ENCODE measurements around the gene MAGEA6. TPM values are rescaled to one million over a fixed set of nuclear protein-coding genes. Genes with fewer than 3 reads are reported as not detected.
"Not testable (repeated sequence)": the region's sequence is repeated elsewhere in the genome, so short reads cannot be mapped to it uniquely, and the experiment has no call there.

Gene MAGEA6
- not detected for total RNA-seq

DNA sequence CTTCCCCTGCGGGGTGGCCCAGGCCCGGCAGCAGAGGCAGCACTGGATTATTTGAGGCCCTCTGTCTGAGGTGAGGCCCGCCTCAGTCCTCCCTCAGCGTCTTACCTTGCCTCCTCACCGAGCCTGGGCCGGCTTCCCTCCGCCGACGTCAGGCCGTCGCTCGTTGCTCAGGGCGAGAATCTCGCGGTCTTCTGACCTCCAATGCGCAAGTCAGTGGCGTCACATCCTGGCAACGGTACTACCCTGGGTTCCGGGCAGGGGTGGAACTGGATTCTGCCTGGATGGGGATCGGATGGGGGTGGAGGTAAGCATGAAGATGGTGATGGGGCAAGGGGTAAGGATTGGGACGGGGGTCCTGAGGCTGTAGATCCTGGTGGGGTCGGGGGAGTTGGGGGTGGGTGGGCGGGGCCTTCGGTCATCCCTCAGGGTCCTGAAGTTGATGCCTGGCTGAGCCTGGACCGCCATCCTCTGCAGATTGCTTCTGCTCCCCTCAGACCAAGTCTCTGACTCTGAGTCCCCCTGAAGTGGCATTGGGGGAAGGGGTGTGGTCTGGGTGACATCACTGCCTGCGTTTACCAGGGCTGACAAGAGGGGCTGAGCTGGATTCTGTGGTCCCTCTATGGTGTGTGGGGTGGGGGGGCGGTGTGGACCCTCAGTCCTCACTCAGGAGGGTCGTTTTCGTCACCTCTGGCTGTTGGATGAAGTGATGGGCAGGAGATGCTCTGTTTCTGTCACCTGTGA is at the start of gene MAGEA6:
Gene MAGEA6, minus strand, starts transcription at position 141 of the 741 bp plus-strand sequence. CDS start 2,039 bp downstream, outside the sequence.
- H3K4me1 ChIP-seq (ENCODE audit: insufficient read depth, low read length); H3K4me3 ChIP-seq (ENCODE audit: low read length); H3K9me3 ChIP-seq (ENCODE audit: low read depth, low read length); H3K27me3 ChIP-seq (ENCODE audit: insufficient read depth, low read length): not testable (repeated sequence)

- Histone ChIP-seq H3K9me3 (ENCODE audit: low read depth, low read length) (no peaks in the 10 kb centered on the region), H3K27me3 (ENCODE audit: insufficient read depth, low read length) (no peaks in the 10 kb centered on the region), H3K4me3 (ENCODE audit: low read length) (no peak overlapping the region), H3K4me1 (ENCODE audit: insufficient read depth, low read length) (no peaks in the 10 kb centered on the region)
Observed at GRCh38 chrX:152819266-152819665, 49.8 kb upstream of the MAGEA6 start.

DNA sequence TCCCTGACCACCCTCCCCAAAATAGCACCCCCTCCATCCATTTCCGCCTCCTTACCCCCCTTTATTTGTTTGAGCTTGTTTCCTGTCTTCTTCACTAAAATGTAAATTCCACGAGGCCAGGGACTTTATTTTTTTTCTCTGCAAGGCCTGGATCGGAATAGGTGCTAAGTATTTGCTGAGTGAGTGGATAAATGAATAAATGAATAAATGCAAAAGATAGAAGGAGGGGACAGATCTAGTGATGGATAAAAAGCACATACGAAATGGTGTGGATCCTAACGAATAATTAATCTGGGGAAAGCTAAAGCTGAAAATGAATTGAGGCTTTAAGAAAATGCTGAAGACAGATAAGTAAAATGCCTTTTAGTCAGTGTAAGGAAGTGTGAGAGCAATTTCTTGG is 48.9 kb upstream of the MAGEA6 start:
- H3K9me3 ChIP-seq (ENCODE audit: low read depth, low read length): no peaks in the 10 kb centered on the region
- no peaks in the 10 kb centered on the region for H3K4me1 ChIP-seq (ENCODE audit: insufficient read depth, low read length)
- H3K27me3 ChIP-seq (ENCODE audit: insufficient read depth, low read length): no peaks in the 10 kb centered on the region
- no peak overlapping the region for H3K4me3 ChIP-seq (ENCODE audit: low read length)

- no peak overlapping the region for H3K4me3 ChIP-seq (ENCODE audit: low read length)
- H3K4me1 ChIP-seq (ENCODE audit: insufficient read depth, low read length): no peaks in the 10 kb centered on the region
- no peaks in the 10 kb centered on the region for H3K27me3 ChIP-seq (ENCODE audit: insufficient read depth, low read length)
- H3K9me3 ChIP-seq (ENCODE audit: low read depth, low read length): no peaks in the 10 kb centered on the region
Observed at GRCh38 chrX:152817078-152817764, 47.7 kb upstream of the MAGEA6 start.

DNA sequence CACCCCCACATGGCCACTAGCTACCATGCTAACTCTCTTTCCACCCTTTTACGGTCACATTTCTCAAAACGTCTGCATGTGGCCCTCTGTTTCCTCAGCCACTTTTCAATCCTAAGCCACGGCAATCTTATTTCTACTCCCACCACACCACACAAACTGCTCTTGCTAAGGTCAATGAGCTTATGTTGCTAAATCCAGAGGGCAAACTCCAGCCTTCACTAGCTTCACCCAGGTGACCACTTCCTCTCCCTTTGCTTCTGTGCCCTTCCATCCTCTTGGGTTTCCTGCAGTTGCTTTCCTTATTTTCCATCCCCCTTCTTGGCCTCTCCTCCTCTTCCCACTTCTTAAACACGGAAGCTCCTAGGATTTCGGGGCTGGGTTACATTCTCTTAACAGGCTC is 44.6 kb upstream of the MAGEA6 start:
- Histone ChIP-seq H3K4me1 (ENCODE audit: insufficient read depth, low read length) (no peaks in the 10 kb centered on the region), H3K9me3 (ENCODE audit: low read depth, low read length) (no peaks in the 10 kb centered on the region), H3K27me3 (ENCODE audit: insufficient read depth, low read length) (no peaks in the 10 kb centered on the region), H3K4me3 (ENCODE audit: low read length) (no peak overlapping the region)

DNA sequence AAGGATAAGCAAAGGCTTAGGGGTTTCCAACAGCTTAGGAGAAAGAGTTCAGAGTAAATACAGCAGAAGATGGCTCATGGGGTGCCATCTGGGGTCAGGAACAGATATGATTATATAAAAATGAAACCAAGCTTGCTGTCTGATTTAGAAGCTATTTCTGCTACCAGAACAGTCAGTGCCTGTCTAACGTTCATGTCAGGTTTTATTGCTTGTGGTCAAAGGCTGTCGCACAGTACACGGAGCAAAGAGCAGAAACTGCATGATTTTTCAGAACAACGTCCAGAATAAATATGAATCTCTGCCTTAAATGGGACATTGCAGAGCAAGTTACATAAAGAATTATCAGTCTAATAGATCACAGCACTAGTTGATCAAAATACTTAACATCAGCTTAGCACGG is 43.7 kb upstream of the MAGEA6 start:
- no peaks in the 10 kb centered on the region for H3K4me1 ChIP-seq (ENCODE audit: insufficient read depth, low read length)
- H3K4me3 ChIP-seq (ENCODE audit: low read length): no peak overlapping the region
- H3K9me3 ChIP-seq (ENCODE audit: low read depth, low read length): no peaks in the 10 kb centered on the region
- no peaks in the 10 kb centered on the region for H3K27me3 ChIP-seq (ENCODE audit: insufficient read depth, low read length)

DNA sequence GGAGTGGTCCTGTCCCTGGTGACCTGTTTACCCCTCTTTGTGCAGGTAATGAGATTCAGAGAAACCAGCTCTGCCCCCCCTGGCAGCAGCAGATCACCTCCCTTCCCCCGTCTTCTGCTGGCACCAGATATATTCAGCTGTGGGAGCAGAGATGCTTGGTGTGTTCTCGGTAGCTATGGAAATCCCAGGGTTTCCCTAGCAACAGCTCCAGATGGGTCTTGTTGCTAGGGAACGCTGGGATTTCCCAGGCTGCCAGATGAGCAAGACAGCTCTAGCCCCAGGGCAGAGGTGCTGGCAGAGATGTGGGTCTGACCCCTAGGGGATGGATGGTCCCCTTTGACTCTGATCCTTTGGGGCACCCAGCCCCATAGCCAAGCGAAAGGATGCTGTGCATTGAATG is 40.9 kb upstream of the MAGEA6 start:
- no peaks in the 10 kb centered on the region for H3K27me3 ChIP-seq (ENCODE audit: insufficient read depth, low read length)
- no peaks in the 10 kb centered on the region for H3K9me3 ChIP-seq (ENCODE audit: low read depth, low read length)
- H3K4me3 ChIP-seq (ENCODE audit: low read length): no peak overlapping the region
- H3K4me1 ChIP-seq (ENCODE audit: insufficient read depth, low read length): no peaks in the 10 kb centered on the region

- H3K9me3 ChIP-seq (ENCODE audit: low read depth, low read length): no peaks in the 10 kb centered on the region
- no peaks in the 10 kb centered on the region for H3K27me3 ChIP-seq (ENCODE audit: insufficient read depth, low read length)
- no peak overlapping the region for H3K4me3 ChIP-seq (ENCODE audit: low read length)
- H3K4me1 ChIP-seq (ENCODE audit: insufficient read depth, low read length): no peaks in the 10 kb centered on the region
Observed at GRCh38 chrX:152806035-152806434, 36.5 kb upstream of the MAGEA6 start.

DNA sequence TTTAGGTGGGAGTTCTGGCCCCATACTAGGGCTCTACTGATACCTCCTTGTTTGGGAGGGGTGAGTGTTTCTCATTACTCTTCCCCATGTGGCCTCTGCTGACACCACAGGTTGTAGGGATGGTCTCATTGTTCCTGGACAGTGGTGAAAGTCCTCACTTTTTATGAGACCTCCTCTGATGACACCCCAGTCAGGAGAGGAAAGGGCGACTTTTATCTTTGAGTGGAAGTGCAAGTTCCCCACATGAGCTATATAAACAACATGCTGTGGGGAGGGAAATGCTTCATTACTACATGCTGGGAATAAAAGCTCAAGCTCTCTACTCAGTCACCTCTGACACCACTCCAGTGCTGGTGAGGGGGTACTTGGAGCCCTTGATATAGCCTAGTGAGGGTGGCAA is 29.5 kb upstream of the MAGEA6 start:
- H3K27me3 ChIP-seq (ENCODE audit: insufficient read depth, low read length): no peaks in the 10 kb centered on the region
- H3K4me3 ChIP-seq (ENCODE audit: low read length): no peak overlapping the region
- H3K4me1 ChIP-seq (ENCODE audit: insufficient read depth, low read length): no peaks in the 10 kb centered on the region
- H3K9me3 ChIP-seq (ENCODE audit: low read depth, low read length): no peaks in the 10 kb centered on the region

GRCh38 chrX:152787062-152787461 is 17.6 kb upstream of the MAGEA6 start:
- H3K4me1 ChIP-seq (ENCODE audit: insufficient read depth, low read length); H3K4me3 ChIP-seq (ENCODE audit: low read length); H3K9me3 ChIP-seq (ENCODE audit: low read depth, low read length); H3K27me3 ChIP-seq (ENCODE audit: insufficient read depth, low read length): not testable (repeated sequence)

DNA sequence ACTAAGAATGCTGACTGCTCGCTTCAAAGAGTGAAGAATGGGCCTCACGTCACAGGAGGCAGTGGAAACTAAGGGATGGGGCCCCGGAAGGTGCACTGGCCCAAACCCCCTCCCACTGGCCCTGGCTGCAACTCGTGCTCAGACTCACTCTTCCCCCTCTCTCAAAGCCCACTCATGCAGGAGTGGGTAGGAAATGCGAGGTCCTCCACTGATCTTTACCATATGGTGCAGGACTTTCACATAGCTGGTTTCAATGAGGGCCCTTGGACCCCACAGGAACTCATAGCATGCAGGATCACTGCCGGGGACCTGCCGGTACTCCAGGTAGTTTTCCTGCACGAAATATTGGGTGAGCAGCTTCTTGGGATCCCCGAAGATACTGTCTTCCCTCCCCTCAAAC is 2.9 kb downstream of the MAGEA6 start:
- H3K9me3 ChIP-seq (ENCODE audit: low read depth, low read length); H3K4me3 ChIP-seq (ENCODE audit: low read length); H3K4me1 ChIP-seq (ENCODE audit: insufficient read depth, low read length); H3K27me3 ChIP-seq (ENCODE audit: insufficient read depth, low read length): not testable (repeated sequence)

- H3K4me3 ChIP-seq (ENCODE audit: low read length); H3K27me3 ChIP-seq (ENCODE audit: insufficient read depth, low read length); H3K9me3 ChIP-seq (ENCODE audit: low read depth, low read length); H3K4me1 ChIP-seq (ENCODE audit: insufficient read depth, low read length): not testable (repeated sequence)
Observed at GRCh38 chrX:152761582-152761981, 7.9 kb downstream of the MAGEA6 start.

DNA sequence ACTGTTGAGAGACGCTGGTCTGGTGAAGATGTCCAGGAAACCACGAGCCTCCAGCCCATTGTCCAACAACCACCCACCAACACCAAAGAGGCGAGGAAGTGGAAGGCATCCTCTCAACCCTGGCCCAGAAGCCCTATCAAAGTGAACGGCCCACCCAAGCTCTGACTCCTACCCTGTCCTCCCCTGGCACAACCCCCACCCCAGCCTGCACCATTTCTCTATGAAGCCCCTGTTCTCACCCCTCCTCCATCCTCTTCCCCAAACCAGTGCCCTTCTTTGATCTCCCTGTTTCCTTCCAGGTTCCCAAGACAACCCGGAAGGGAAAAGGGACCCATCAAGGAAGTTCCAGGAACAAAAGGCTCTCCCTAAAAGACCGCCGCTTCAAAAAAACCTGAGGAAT is 9.9 kb downstream of the MAGEA6 start:
- H3K27me3 ChIP-seq (ENCODE audit: insufficient read depth, low read length); H3K4me1 ChIP-seq (ENCODE audit: insufficient read depth, low read length); H3K4me3 ChIP-seq (ENCODE audit: low read length); H3K9me3 ChIP-seq (ENCODE audit: low read depth, low read length): not testable (repeated sequence)

DNA sequence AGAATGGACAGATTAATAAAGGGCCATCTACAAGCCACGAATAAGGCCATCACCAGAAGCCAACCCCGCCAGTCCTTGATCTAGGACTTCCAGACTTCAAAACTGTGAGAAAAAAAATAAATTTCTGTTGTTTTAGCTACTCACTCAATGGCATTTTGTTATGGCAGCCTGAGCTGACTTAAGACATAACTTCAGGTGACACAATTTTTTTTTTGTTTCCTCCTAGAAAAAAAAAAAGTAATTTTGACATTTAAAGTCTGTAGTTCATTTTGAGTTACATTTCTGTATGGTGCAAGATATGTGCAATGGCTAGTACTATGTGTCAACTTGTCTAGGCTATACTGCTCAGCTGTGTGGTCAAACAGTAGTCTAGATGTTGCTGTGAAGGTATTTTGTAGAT is 10.6 kb downstream of the MAGEA6 start, which contains the start of gene CSAG3:
Gene CSAG3, plus strand, starts transcription at position 301 of the 400 bp plus-strand sequence.
- not testable (repeated sequence) for H3K4me3 ChIP-seq (ENCODE audit: low read length); H3K4me1 ChIP-seq (ENCODE audit: insufficient read depth, low read length); H3K27me3 ChIP-seq (ENCODE audit: insufficient read depth, low read length); H3K9me3 ChIP-seq (ENCODE audit: low read depth, low read length)

- H3K27me3 ChIP-seq (ENCODE audit: insufficient read depth, low read length); H3K4me3 ChIP-seq (ENCODE audit: low read length); H3K4me1 ChIP-seq (ENCODE audit: insufficient read depth, low read length); H3K9me3 ChIP-seq (ENCODE audit: low read depth, low read length): not testable (repeated sequence)
Observed at GRCh38 chrX:152754871-152755270, 14.6 kb downstream of the MAGEA6 start.
